ENCODE data around the gene RPTOR. TPM values are rescaled to one million over a fixed set of nuclear protein-coding genes. Genes with fewer than 3 reads are reported as not detected.

RPTOR gene
- polyA plus RNA-seq, 1 donor from 2014 or later = 8.0 TPM

DNA sequence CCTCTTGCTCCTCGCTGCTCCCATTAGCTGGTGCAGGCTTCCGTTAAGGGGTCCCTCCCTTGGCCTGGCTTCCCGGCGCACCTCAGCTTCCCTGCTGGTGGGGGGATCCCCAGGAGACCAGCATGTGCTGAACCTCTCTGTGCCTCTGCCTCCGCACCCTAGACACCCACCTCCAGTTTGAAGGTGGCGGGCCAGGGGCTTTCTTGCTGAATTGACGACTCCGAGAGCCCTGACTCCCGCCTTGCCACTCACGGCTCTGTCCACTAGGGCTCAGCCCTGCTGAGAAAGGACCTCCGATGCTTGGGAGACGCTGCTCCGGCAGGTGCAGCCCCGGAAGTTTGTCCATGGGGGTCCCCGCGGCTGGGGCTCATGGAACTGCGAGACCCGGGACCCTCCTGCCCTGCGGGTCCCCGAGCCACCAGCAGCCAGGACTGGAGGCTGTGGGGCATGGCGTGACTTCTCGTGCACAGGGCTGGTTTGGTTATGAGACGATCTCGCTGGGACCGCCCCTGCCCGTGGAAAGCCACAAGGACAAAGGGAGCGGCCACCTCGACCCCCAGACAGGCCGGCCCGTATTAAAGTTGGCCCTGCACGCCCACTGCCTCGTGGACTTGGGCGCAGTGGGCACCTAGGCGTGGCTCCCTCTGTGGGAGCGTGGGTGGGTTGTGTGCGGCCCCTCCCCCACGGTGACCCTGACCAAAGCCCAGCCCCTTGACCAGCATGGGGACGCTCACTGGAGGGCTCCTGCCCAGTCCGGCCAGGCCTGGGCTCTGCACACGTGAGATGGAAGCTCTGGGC is 455.1 kb downstream of the RPTOR start:
- no peak overlapping the region for H2AFZ ChIP-seq (ENCODE audit: low read depth, low read length)
- TF ChIP-seq TAF1 (IDR thresholded peaks at IDR 0.05; ENCODE audit: low read depth) (no peak), RAD21 (conservative IDR thresholded peaks at IDR 0.05) (no peak), MXI1 (conservative IDR thresholded peaks at IDR 0.05; ENCODE audit: poor library complexity, severe bottlenecking) (no peak), EP300 (conservative IDR thresholded peaks at IDR 0.05; ENCODE audit: poor library complexity, severe bottlenecking) (no peak)
- TF ChIP-seq, protein P1, sequence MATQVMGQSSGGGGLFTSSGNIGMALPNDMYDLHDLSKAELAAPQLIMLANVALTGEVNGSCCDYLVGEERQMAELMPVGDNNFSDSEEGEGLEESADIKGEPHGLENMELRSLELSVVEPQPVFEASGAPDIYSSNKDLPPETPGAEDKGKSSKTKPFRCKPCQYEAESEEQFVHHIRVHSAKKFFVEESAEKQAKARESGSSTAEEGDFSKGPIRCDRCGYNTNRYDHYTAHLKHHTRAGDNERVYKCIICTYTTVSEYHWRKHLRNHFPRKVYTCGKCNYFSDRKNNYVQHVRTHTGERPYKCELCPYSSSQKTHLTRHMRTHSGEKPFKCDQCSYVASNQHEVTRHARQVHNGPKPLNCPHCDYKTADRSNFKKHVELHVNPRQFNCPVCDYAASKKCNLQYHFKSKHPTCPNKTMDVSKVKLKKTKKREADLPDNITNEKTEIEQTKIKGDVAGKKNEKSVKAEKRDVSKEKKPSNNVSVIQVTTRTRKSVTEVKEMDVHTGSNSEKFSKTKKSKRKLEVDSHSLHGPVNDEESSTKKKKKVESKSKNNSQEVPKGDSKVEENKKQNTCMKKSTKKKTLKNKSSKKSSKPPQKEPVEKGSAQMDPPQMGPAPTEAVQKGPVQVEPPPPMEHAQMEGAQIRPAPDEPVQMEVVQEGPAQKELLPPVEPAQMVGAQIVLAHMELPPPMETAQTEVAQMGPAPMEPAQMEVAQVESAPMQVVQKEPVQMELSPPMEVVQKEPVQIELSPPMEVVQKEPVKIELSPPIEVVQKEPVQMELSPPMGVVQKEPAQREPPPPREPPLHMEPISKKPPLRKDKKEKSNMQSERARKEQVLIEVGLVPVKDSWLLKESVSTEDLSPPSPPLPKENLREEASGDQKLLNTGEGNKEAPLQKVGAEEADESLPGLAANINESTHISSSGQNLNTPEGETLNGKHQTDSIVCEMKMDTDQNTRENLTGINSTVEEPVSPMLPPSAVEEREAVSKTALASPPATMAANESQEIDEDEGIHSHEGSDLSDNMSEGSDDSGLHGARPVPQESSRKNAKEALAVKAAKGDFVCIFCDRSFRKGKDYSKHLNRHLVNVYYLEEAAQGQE (IDR thresholded peaks at IDR 0.05; ENCODE audit: borderline replicate concordance) = no peak
- H3K9me2 ChIP-seq (ENCODE audit: insufficient read depth, low read length) = no peaks in the 10 kb centered on the region
- H3K9ac ChIP-seq (ENCODE audit: low read length) = no peak overlapping the region
- no peaks in the 10 kb centered on the region for H3K79me2 ChIP-seq (replicated peaks; ENCODE audit: insufficient read depth, low read length)
- H3F3A ChIP-seq (ENCODE audit: insufficient read depth, low read length, poor library complexity, severe bottlenecking) = no peaks in the 10 kb centered on the region
- H3K4me3 ChIP-seq (ENCODE audit: low read length) = no peak overlapping the region
- H3K9me3 ChIP-seq (ENCODE audit: low read length) = no peaks in the 10 kb centered on the region
- no peaks in the 10 kb centered on the region for H4K20me1 ChIP-seq (ENCODE audit: insufficient read depth)
- peaks cover 3% of the 10 kb centered on the region for H3K27me3 ChIP-seq (ENCODE audit: insufficient read depth, low read depth, low read length)
- no peak overlapping the region for H3K27ac ChIP-seq (ENCODE audit: low read length)
- no peaks in the 10 kb centered on the region for H3K36me3 ChIP-seq (ENCODE audit: insufficient read depth, low read length)
- H3K4me2 ChIP-seq (ENCODE audit: low read length) = no peak overlapping the region

DNA sequence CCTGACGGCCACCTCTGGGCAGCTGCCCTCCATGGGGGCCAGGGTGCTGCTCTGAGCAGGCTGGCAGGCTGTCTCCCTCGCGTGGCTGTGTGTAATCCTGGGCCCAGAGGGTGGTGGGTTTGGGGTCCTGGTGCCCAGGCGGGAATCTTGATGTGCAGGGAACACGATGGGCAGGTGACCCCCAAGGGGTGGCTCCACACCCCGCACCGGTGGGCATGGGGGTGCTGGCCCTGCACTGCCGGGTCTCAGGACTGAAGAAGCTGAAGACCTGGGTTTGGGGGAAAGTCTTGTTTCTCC is 455.6 kb downstream of the RPTOR start:
- no peak overlapping the region for H2AFZ ChIP-seq (ENCODE audit: low read depth, low read length)
- no peaks in the 10 kb centered on the region for H3K9me3 ChIP-seq (ENCODE audit: low read length)
- H3K9me2 ChIP-seq (ENCODE audit: insufficient read depth, low read length) = no peaks in the 10 kb centered on the region
- H3K27me3 ChIP-seq (ENCODE audit: insufficient read depth, low read depth, low read length) = peaks cover 3% of the 10 kb centered on the region
- TF ChIP-seq EP300 (conservative IDR thresholded peaks at IDR 0.05; ENCODE audit: poor library complexity, severe bottlenecking) = no peak
- TF ChIP-seq TAF1 (IDR thresholded peaks at IDR 0.05; ENCODE audit: low read depth) = no peak
- no peak overlapping the region for H3K4me2 ChIP-seq (ENCODE audit: low read length)
- no peak overlapping the region for H3K9ac ChIP-seq (ENCODE audit: low read length)
- H3F3A ChIP-seq (ENCODE audit: insufficient read depth, low read length, poor library complexity, severe bottlenecking) = no peaks in the 10 kb centered on the region
- H3K36me3 ChIP-seq (ENCODE audit: insufficient read depth, low read length) = no peaks in the 10 kb centered on the region
- no peaks in the 10 kb centered on the region for H3K79me2 ChIP-seq (replicated peaks; ENCODE audit: insufficient read depth, low read length)
- H3K4me3 ChIP-seq (ENCODE audit: low read length) = no peak overlapping the region
- H4K20me1 ChIP-seq (ENCODE audit: insufficient read depth) = no peaks in the 10 kb centered on the region
- no peak overlapping the region for H3K27ac ChIP-seq (ENCODE audit: low read length)

DNA sequence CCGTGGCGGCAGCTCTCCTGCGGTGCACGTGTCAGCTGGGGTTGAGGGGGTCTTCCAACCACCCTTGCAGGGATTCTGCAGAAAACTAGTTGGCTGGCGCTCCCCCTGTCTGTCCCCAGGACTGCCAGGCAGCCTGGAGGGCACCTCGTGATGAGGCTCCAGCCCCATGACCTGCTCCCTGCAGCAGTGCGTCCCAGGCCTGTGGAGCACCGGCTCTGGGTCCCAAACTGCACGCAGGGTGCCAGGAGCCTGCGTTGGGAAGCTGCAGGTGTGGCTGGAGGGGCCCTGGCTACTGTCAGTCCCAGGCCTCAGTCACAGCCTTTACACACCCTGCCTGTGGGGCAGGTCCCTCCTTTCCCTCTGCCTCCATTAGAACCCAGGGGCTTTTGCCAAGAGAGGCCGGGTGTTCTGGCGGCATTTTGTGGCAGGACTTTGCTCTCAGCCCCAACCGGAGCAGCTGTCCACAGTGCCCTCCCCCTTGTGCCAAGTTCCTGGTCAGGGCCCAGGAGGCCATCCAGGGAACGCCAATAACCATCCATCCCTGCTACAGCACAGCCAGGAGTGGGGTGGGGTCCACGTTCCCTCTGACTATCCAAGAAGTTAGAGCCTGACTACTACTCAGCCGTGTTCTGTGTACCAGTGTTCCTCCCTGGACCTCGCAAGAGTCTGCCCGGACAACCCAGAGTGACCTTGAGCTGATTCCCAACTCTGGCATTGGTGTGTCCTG is 456.2 kb downstream of the RPTOR start:
- H3K9me2 ChIP-seq (ENCODE audit: insufficient read depth, low read length) = no peaks in the 10 kb centered on the region
- no peaks in the 10 kb centered on the region for H3F3A ChIP-seq (ENCODE audit: insufficient read depth, low read length, poor library complexity, severe bottlenecking)
- H3K9me3 ChIP-seq (ENCODE audit: low read length) = no peaks in the 10 kb centered on the region
- no peak overlapping the region for H3K4me2 ChIP-seq (ENCODE audit: low read length)
- peaks cover 3% of the 10 kb centered on the region for H3K27me3 ChIP-seq (ENCODE audit: insufficient read depth, low read depth, low read length)
- no peak overlapping the region for H3K9ac ChIP-seq (ENCODE audit: low read length)
- no peaks in the 10 kb centered on the region for H3K36me3 ChIP-seq (ENCODE audit: insufficient read depth, low read length)
- no peak for TF ChIP-seq EZH2 (IDR thresholded peaks at IDR 0.05; ENCODE audit: borderline replicate concordance, insufficient read depth, low read length, poor library complexity, severe bottlenecking)
- TF ChIP-seq MXI1 (conservative IDR thresholded peaks at IDR 0.05; ENCODE audit: poor library complexity, severe bottlenecking) = no peak
- no peak for TF ChIP-seq POLR2AphosphoS5 (IDR thresholded peaks at IDR 0.05)
- TF ChIP-seq EP300 (conservative IDR thresholded peaks at IDR 0.05; ENCODE audit: poor library complexity, severe bottlenecking) = no peak
- TF ChIP-seq TAF1 (IDR thresholded peaks at IDR 0.05; ENCODE audit: low read depth) = no peak
- TF ChIP-seq, protein P1 (IDR thresholded peaks at IDR 0.05; ENCODE audit: borderline replicate concordance) = no peak
- no peak for TF ChIP-seq CTCF (IDR thresholded peaks at IDR 0.05; ENCODE audit: poor library complexity, severe bottlenecking)
- TF ChIP-seq RAD21 (conservative IDR thresholded peaks at IDR 0.05) = no peak
- TF ChIP-seq SMC3 (conservative IDR thresholded peaks at IDR 0.05; ENCODE audit: poor library complexity) = no peak
- no peak overlapping the region for H3K4me3 ChIP-seq (ENCODE audit: low read length)
- no peaks in the 10 kb centered on the region for H4K20me1 ChIP-seq (ENCODE audit: insufficient read depth)
- H3K27ac ChIP-seq (ENCODE audit: low read length) = no peak overlapping the region
- no peaks in the 10 kb centered on the region for H3K79me2 ChIP-seq (replicated peaks; ENCODE audit: insufficient read depth, low read length)
- H2AFZ ChIP-seq (ENCODE audit: low read depth, low read length) = no peak overlapping the region
